Activated T-helper 2 cell treated with anti-CD3 and anti-CD28 coated beads, Interferon-gamma antibody, Interleukin-2, Interleukin-4, amounts not matched to agents 10 μg/mL and 5 μg/mL and 100 μg/mL, durations not matched to agents 14 hours and 24 hours and 36 hours (primary cell): ENCODE measurements around the gene TLE3. TPM values are rescaled to one million over a fixed set of nuclear protein-coding genes. Genes with fewer than 3 reads are reported as not detected.

Source experiments
- DNase-seq: peaks from one replicate; pipeline ENCODE4 v3.0.0; 2021; ENCODE audit warnings: low spot score
- H3K27ac Mint-ChIP-seq: one replicate; pipeline ENCODE4 v1.8.0; 2021; ENCODE audit warnings: mixed read lengths
- H3K27me3 Mint-ChIP-seq: one replicate; pipeline ENCODE4 v1.8.0; 2021; ENCODE audit warnings: low read depth, mixed read lengths
- H3K36me3 Mint-ChIP-seq: one replicate; pipeline ENCODE4 v1.8.0; 2021; ENCODE audit warnings: low read depth, mixed read lengths
- H3K4me1 Mint-ChIP-seq: one replicate; pipeline ENCODE4 v1.8.0; 2021; ENCODE audit warnings: low read depth, mixed read lengths
- H3K4me3 Mint-ChIP-seq: one replicate; pipeline ENCODE4 v1.8.0; 2021; ENCODE audit warnings: low read depth, mild to moderate bottlenecking, moderate library complexity, mixed read lengths
- H3K9me3 Mint-ChIP-seq: one replicate; pipeline ENCODE4 v1.8.0; 2021; ENCODE audit warnings: mixed read lengths
- intact Hi-C: fragments of 100-400 bp; cut with micrococcal nuclease; formaldehyde crosslinking; loops from one replicate; pipeline ENCODE4 v1.15.1; 2023
- total RNA-seq: library from RNA; stranded (reverse); gene quantifications from 2 replicates; pipeline ENCODE4 v1.2.3, GENCODE V29; 2022

TLE3 gene
- total RNA-seq, 1 donor from 2014 or later: 102 TPM

DNA sequence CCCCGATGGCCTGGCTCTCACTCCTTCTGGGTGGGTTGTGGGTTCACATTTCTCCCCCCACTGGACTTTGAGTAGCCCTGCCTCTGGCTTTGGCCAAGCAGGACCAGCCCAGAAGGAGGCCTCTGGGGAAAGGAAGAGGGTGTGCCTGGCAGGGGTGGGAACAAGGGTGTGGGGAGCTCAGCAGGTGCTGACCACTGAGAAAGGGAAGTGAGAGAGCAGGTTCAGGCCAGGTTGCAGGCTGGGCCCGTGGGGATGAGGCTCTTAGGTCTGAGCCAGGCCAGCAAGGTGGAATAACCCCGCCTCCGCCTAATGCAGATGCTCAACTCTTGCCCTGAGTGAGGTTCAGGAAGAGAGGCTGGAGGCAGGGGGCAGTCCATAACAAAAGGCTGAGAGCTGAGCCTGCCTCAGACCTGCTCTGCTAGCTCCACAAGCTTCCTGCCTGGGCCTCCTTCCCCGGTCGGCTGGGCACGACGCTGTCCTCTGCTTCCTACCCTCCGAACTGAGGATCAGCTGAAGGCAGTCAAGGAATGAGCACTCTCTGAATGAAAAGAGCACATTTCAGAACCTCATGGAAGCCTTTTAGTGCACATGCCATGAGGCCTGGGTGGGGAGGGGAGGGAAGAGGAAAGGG, 82.7 kb downstream of the TLE3 start:
- DNase-seq: no peak
- intact Hi-C loops: no loop called here
- Mint-ChIP-seq H3K4me1 (peaks cover 10% of the 10 kb centered on the region), H3K27ac (no peak overlapping the region), H3K27me3 (peaks cover 43% of the 10 kb centered on the region), H3K9me3 (no peaks in the 10 kb centered on the region), H3K36me3 (no peaks in the 10 kb centered on the region), H3K4me3 (no peak overlapping the region)

DNA sequence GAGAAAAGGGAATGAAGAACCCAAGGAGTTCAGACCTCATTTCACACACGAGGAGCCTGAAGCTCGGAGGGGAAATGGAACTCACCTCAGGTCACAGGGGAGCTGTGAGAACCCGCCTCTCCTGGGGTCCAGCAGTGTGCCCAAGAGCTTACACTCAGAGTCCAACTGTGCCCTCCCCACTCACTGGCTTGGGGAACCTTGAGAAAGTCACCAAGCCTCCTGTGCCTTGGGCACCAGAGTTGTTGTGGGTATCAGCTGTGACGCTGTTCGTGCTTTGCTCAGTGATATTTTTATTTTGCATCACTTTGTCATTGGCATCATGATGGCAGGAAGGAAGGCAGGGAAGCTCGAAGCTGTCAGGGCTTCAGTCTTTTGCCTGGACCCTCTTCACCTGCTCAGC, 83.4 kb downstream of the TLE3 start:
- Mint-ChIP-seq H3K27ac (no peak overlapping the region), H3K4me3 (no peak overlapping the region), H3K36me3 (no peaks in the 10 kb centered on the region), H3K4me1 (peaks cover 10% of the 10 kb centered on the region), H3K9me3 (no peaks in the 10 kb centered on the region), H3K27me3 (peaks cover 41% of the 10 kb centered on the region)
- DNase-seq: no peak
- intact Hi-C loops: no loop called here

DNA sequence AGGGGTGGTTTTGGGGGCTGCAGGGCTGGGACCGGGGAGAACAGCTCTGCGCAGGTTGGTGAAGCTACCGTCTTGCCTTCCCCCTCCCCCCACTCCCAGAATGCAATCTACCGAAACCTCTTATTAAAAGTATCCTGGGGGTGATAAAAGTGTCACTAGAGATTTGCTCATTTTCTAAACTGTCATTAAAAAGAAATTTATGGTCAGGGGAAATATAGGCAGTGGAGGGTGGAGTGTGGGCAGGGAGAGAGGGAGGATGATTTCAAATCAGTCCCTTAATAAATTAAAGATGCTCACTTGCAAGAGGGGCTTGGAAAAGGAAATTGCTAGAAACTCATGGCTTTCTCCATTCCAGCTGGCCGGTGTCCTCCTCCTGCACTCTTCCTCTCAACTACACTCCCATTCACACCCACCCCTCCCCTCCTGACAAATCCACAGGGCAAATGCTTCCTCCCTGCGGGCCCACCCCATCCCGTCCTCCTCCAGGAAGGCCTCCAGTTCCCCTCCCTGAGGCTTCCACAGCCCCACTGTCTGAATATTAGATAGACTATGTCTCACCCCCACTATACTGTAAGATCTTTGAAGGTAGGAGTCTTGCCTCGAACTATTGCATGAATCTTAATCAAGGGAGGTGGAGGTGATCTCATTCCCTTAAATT, 83.9 kb downstream of the TLE3 start:
- H3K27me3 Mint-ChIP-seq: peaks cover 40% of the 10 kb centered on the region
- no peak for DNase-seq
- no peak overlapping the region for H3K4me3 Mint-ChIP-seq
- H3K27ac Mint-ChIP-seq: no peak overlapping the region
- no peaks in the 10 kb centered on the region for H3K36me3 Mint-ChIP-seq
- intact Hi-C loops: no loop called here
- peaks cover 10% of the 10 kb centered on the region for H3K4me1 Mint-ChIP-seq
- H3K9me3 Mint-ChIP-seq: no peaks in the 10 kb centered on the region

DNA sequence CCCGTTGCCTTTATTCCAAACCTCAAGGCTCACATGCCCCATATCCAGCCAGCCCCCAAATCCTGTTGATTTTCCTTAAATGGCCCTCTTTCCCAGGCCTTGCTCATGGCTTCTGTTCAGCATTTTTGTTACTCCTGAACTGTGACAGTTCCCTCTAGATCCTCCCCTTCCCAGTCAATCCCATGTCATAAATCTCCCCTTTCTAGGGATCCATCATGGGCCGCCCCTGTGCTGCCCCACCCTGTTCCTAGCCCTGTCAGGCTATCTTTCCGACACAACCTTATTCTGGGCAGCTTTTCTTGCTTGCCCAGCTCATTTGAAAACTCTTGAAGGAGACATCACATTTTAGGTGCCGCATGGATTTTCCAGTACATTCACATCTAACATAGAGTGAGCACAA, 84.8 kb downstream of the TLE3 start:
- Mint-ChIP-seq H3K4me3 (no peak overlapping the region), H3K9me3 (no peaks in the 10 kb centered on the region), H3K4me1 (peaks cover 10% of the 10 kb centered on the region), H3K36me3 (no peaks in the 10 kb centered on the region), H3K27ac (no peak overlapping the region), H3K27me3 (peaks cover 43% of the 10 kb centered on the region)
- DNase-seq: no peak
- intact Hi-C loops: no loop called here

DNA sequence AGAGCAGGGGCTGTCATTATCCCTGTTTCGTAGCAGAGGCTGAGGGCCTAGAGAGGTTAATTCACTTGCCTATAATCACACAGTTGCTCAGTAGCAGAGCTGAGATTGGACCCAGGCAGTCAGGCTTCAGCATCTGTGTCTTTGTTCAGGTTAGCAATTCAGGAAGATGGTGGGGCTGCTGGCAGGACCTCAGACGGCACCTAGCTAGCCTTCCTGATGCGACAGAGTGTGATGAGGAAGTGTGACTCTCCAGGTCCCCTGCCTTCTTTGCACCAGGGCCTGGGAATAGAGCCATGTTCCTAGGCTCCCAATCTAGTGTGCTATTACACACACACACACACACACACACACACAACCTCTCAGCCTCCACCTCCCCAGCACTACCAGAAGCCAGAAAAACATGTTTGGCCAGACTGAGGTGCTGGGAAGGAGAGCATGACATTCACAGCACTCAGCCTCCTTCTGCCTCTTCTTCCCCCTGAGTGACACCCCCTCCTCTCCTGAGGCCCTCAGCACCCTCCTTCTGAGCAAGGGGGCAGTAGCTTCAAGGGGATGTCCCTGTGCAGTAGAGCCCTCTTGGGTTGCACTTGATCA, 88.9 kb downstream of the TLE3 start:
- Mint-ChIP-seq H3K27me3 (peaks cover 21% of the 10 kb centered on the region), H3K4me1 (no peaks in the 10 kb centered on the region), H3K27ac (no peak overlapping the region), H3K9me3 (no peaks in the 10 kb centered on the region), H3K4me3 (no peak overlapping the region), H3K36me3 (no peaks in the 10 kb centered on the region)
- intact Hi-C loops: no loop called here
- no peak for DNase-seq

- intact Hi-C loops: no loop called here
- H3K27ac Mint-ChIP-seq: no peak overlapping the region
- H3K4me3 Mint-ChIP-seq: no peak overlapping the region
- H3K36me3 Mint-ChIP-seq: no peaks in the 10 kb centered on the region
- peaks cover 6% of the 10 kb centered on the region for H3K9me3 Mint-ChIP-seq
- no peak for DNase-seq
- no peaks in the 10 kb centered on the region for H3K4me1 Mint-ChIP-seq
- H3K27me3 Mint-ChIP-seq: peaks cover 12% of the 10 kb centered on the region
These were observed 91.2 kb downstream of the TLE3 start for GRCh38 chr15:70006259-70007147.

- intact Hi-C loops: no loop called here
- Mint-ChIP-seq H3K27me3 (peaks cover 13% of the 10 kb centered on the region), H3K4me3 (no peak overlapping the region), H3K4me1 (no peaks in the 10 kb centered on the region), H3K36me3 (no peaks in the 10 kb centered on the region), H3K27ac (no peak overlapping the region), H3K9me3 (peaks cover 6% of the 10 kb centered on the region)
- no peak for DNase-seq
These were observed 92.9 kb downstream of the TLE3 start for GRCh38 chr15:70004826-70005225.

GRCh38 chr15:70002897-70003296, 94.8 kb downstream of the TLE3 start:
- Mint-ChIP-seq H3K27me3 (peaks cover 8% of the 10 kb centered on the region), H3K36me3 (no peaks in the 10 kb centered on the region), H3K4me1 (no peaks in the 10 kb centered on the region), H3K27ac (no peak overlapping the region), H3K9me3 (peaks cover 6% of the 10 kb centered on the region), H3K4me3 (no peak overlapping the region)
- DNase-seq: no peak
- intact Hi-C loops: no loop called here

DNA sequence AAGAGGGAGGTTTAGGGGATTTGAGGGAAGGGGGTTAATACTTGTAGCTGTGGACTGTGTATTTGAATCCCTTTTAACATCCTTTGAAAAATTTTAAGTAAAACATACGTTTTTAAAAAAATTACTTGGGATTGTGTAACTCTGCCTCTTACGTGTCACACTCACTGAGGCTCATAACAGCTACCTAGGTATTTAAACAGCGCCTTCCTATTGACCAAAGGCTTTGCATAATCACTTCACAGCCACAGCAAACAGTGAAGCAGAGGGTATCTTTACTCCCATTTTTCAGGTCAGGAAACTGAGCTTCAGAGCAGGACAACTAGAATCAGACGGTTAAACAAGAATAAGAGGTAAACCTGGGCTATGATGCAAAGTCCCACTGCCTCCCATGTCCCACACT, 95.9 kb downstream of the TLE3 start:
- intact Hi-C loops: no loop called here
- H3K4me1 Mint-ChIP-seq: no peaks in the 10 kb centered on the region

GRCh38 chr15:69999392-70000085, 98.2 kb downstream of the TLE3 start:
- Mint-ChIP-seq H3K9me3 (peaks cover 6% of the 10 kb centered on the region), H3K27me3 (peaks cover 8% of the 10 kb centered on the region), H3K4me1 (no peaks in the 10 kb centered on the region), H3K36me3 (no peaks in the 10 kb centered on the region), H3K4me3 (no peak overlapping the region), H3K27ac (no peak overlapping the region)
- intact Hi-C loops: no loop called here
- DNase-seq: no peak

More for the DNA sequence above, 95.9 kb downstream of the TLE3 start:
- Mint-ChIP-seq H3K9me3 (peaks cover 6% of the 10 kb centered on the region), H3K27ac (no peak overlapping the region), H3K36me3 (no peaks in the 10 kb centered on the region), H3K4me3 (no peak overlapping the region), H3K27me3 (peaks cover 8% of the 10 kb centered on the region)
- DNase-seq: no peak

DNA sequence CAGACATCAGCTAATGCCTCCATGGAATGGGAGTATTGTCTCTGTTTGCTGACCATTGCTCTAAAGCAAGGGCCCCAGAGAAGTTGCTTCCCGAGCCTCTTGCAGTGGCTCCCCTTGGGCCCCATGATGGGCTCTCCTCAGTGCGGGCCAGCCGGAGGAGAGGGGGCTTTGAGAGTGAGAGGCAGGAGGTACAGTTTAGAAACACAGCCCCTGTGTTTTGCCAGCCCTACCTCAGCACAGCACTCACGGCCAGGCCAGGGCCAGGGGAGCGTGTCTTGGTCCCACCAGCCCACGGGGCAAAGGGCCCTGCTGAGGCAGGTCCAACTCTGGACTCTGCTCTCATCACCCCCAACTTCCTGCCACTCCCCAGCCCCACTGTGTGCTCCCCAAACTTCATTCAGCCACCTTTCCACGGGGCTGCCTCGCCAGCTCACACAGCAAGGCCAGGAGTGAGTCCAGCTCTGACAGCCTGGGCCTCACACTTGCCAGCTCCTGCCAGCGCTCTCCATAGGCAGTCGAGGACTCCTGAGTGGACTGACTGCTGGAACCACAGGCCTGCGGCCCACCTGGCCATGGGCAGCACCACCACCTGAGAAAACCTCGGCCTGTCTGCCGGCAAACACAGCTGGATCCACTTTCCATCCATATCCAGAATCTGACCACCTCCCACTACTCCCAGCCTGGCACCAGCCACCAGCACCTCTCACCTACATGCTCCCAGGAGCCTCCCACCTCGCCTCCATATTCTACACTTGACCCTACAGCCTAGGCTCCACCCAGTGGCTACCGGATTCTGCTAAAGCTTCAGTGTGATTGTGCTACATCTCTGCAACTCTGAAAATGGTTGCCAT, 99.0 kb downstream of the TLE3 start:
- DNase-seq: no peak
- no peaks in the 10 kb centered on the region for H3K36me3 Mint-ChIP-seq
- intact Hi-C loops: no loop called here
- peaks cover 6% of the 10 kb centered on the region for H3K9me3 Mint-ChIP-seq
- no peak overlapping the region for H3K4me3 Mint-ChIP-seq
- H3K4me1 Mint-ChIP-seq: no peaks in the 10 kb centered on the region
- peaks cover 10% of the 10 kb centered on the region for H3K27me3 Mint-ChIP-seq
- no peak overlapping the region for H3K27ac Mint-ChIP-seq

- Mint-ChIP-seq H3K27ac (no peak overlapping the region), H3K9me3 (no peaks in the 10 kb centered on the region), H3K36me3 (no peaks in the 10 kb centered on the region), H3K4me1 (no peaks in the 10 kb centered on the region), H3K4me3 (no peak overlapping the region), H3K27me3 (peaks cover 4% of the 10 kb centered on the region)
- DNase-seq: no peak
- intact Hi-C loops: no loop called here
These were observed 99.9 kb downstream of the TLE3 start for GRCh38 chr15:69997813-69998212.
